K562 (cell line): ENCODE data around the gene EMC6. TPM values are rescaled to one million over a fixed set of nuclear protein-coding genes. Genes with fewer than 3 reads are reported as not detected.

ENCODE experiments used
- CCAR2 ChIP-seq: fragments of 200-400 bp; formaldehyde crosslinking; IDR thresholded peaks from 2 replicates; pipeline ENCODE4 v1.6.1; 2017; ENCODE audit warnings: mild to moderate bottlenecking, low read depth, low read length
- CCNT2 ChIP-seq: IDR thresholded peaks from 2 replicates; pipeline ENCODE4 v1.6.1; 2011; ENCODE audit warnings: borderline replicate concordance, low read depth, mild to moderate bottlenecking, moderate library complexity, mixed read lengths, low read length; ENCODE audit not compliant: insufficient read length; ENCODE audit errors: extremely low read depth
- L3MBTL2 ChIP-seq: fragments of 450-650 bp; IDR thresholded peaks from 2 replicates; pipeline ENCODE4 v1.6.1; 2016; ENCODE audit warnings: mild to moderate bottlenecking, moderate library complexity
- MBD2 ChIP-seq: sonication (generic); IDR thresholded peaks from 2 replicates; pipeline ENCODE4 v1.6.1; 2016; ENCODE audit warnings: low read depth, borderline replicate concordance
- MCM3 ChIP-seq: fragments of 450-650 bp; IDR thresholded peaks from 2 replicates; pipeline ENCODE4 v1.6.1; 2016
- RHOXF2B ChIP-seq: fragments of 250-450 bp; sonication (Bioruptor Pico); conservative IDR thresholded peaks from 2 replicates; pipeline ENCODE4 v1.5.1; 2021
- TCF3 ChIP-seq: sonication (generic); formaldehyde crosslinking; IDR thresholded peaks from 2 replicates; pipeline ENCODE4 v1.4.0; 2020; ENCODE audit warnings: mild to moderate bottlenecking, missing genetic modification reagents
- XRCC5 ChIP-seq: fragments of 200-400 bp; formaldehyde crosslinking; IDR thresholded peaks from 2 replicates; pipeline ENCODE4 v1.6.1; 2017; ENCODE audit warnings: low read depth, mild to moderate bottlenecking, low read length
- ZBED1 ChIP-seq: IDR thresholded peaks from 2 replicates; pipeline ENCODE4 v1.6.1; 2014
- ZFP30 ChIP-seq: fragments of 250-450 bp; sonication (Bioruptor Pico); IDR thresholded peaks from 2 replicates; pipeline ENCODE4 v1.8.0; 2022; ENCODE audit warnings: moderate library complexity, mild to moderate bottlenecking, inconsistent platforms, borderline replicate concordance
- ZFP36 ChIP-seq: fragments of 150-350 bp; IDR thresholded peaks from 2 replicates; pipeline ENCODE4 v1.6.1; 2018; ENCODE audit warnings: low read length, low read depth; ENCODE audit not compliant: partially characterized antibody
- ZNF695 ChIP-seq: fragments of 450-650 bp; formaldehyde crosslinking; IDR thresholded peaks from 2 replicates; pipeline ENCODE4 v1.4.0; 2020; ENCODE audit warnings: mild to moderate bottlenecking, moderate library complexity
- ZSCAN29 ChIP-seq: fragments of 450-650 bp; IDR thresholded peaks from 2 replicates; pipeline ENCODE4 v1.6.1; 2017
- polyA plus RNA-seq, 8 experiments: library from polyadenylated mRNA; depleted of rRNA in 4 of 8; stranded (reverse) in 5 of 8; unstranded in 3 of 8; fragments of >200 nt; fragmentation: Nextera tagmentation in 2 of 8; fragmentation: Illumina TruSeq in 1 of 8; extraction: Ambion mirVana in 2 of 8; extraction: Trizol in 1 of 8; gene quantifications; 2 replicates each; pipeline versions ENCODE4 v1.2.1 to v1.2.3, GENCODE V29; 2011 to 2014; ENCODE audit warnings: inconsistent platforms in 1 of 8, missing spikeins in 1 of 8
- total RNA-seq, 7 experiments: library from RNA; depleted of rRNA in 6 of 7; stranded (reverse); fragments of >200 nt in 6 of 7; fragmentation: Illumina TruSeq in 2 of 7; extraction: Trizol in 2 of 7; gene quantifications; 2 replicates each; pipeline versions ENCODE4 v1.2.1 to v1.2.3, GENCODE V29; 2011 to 2021; ENCODE audit warnings: low replicate concordance in 1 of 7
- TF ChIP-seq, protein P1 (sequence below): sonication (generic); formaldehyde crosslinking; IDR thresholded peaks from 2 replicates; pipeline ENCODE4 v1.8.1; 2023; ENCODE audit warnings: mild to moderate bottlenecking, missing genetic modification reagents
- TF ChIP-seq, protein P2 (sequence below), 2 experiments: fragments of 450-650 bp in 1 of 2; sonication (generic) in 1 of 2; formaldehyde crosslinking in 1 of 2; IDR thresholded peaks in 1 of 2; conservative IDR thresholded peaks in 1 of 2; 2 replicates each; pipeline versions ENCODE4 v1.6.1 to v1.8.1; 2016 to 2023; ENCODE audit warnings: mild to moderate bottlenecking in 2 of 2, moderate library complexity in 2 of 2, inconsistent platforms in 1 of 2, missing genetic modification reagents in 1 of 2
- TF ChIP-seq, protein P3 (sequence below): sonication (generic); formaldehyde crosslinking; IDR thresholded peaks from 2 replicates; pipeline ENCODE4 v1.8.1; 2023; ENCODE audit warnings: mild to moderate bottlenecking, missing genetic modification reagents, moderate library complexity
- TF ChIP-seq, protein P4 (sequence below): fragments of 450-650 bp; IDR thresholded peaks from 2 replicates; pipeline ENCODE4 v1.6.1; 2018; ENCODE audit not compliant: partially characterized antibody
- TF ChIP-seq, protein P5 (sequence below), 2 experiments: IDR thresholded peaks in 1 of 2; conservative IDR thresholded peaks in 1 of 2; 2 replicates each; pipeline ENCODE4 v1.6.1; 2016; ENCODE audit warnings: low read depth in 2 of 2, mild to moderate bottlenecking in 1 of 2, missing compliant biosample characterization in 1 of 2, missing genetic modification characterization in 1 of 2, moderate library complexity in 1 of 2

Gene EMC6
- total and polyA plus RNA-seq, 9 of the 15 experiments (the other 6 are each of a cell fraction or from before 2014, with no cell fraction given): 2.9 to 136 (median 24.9) TPM

DNA sequence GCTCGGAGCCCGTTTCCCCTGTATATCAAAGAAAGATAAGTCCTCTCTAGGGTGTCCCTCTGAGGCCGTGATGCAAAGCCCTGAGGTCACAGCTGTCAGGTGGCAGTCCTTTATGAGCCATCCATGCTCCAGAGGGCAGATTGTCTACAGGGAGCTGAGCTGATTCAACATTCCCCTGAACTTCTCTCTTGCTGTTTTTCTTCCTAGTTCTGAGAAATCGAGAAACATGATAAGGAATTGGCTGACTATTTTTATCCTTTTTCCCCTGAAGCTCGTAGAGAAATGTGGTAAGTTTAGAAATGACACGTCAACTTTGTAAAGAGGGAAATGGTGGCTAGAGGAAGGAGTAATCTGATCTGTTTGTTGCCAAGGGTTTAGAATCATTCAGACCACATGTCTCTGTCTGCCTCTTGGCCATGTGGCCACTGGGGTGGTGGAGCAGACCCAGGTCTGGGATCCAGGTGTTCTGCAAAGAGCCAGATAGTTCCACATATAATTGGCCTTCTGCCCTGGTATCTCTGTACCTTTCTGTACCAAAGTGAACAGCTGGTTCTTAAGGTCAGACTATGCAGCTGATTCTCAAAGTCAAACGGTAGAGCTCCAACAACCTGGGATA, 28.5 kb upstream of the EMC6 start (continued):
- TF ChIP-seq, protein P1, sequence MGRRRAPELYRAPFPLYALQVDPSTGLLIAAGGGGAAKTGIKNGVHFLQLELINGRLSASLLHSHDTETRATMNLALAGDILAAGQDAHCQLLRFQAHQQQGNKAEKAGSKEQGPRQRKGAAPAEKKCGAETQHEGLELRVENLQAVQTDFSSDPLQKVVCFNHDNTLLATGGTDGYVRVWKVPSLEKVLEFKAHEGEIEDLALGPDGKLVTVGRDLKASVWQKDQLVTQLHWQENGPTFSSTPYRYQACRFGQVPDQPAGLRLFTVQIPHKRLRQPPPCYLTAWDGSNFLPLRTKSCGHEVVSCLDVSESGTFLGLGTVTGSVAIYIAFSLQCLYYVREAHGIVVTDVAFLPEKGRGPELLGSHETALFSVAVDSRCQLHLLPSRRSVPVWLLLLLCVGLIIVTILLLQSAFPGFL (CRISPR knock-in tag): no peak
- TF ChIP-seq XRCC5: no peak
- no peak for TF ChIP-seq RHOXF2B (CRISPR knock-in tag)
- peak; percentile 80; the same call in 1 of the 2 replicates for TF ChIP-seq L3MBTL2
- TF ChIP-seq, protein P2, sequence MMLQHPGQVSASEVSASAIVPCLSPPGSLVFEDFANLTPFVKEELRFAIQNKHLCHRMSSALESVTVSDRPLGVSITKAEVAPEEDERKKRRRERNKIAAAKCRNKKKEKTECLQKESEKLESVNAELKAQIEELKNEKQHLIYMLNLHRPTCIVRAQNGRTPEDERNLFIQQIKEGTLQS (IDR thresholded peaks at IDR 0.05): peak; percentile 80
- TF ChIP-seq, protein P2 (CRISPR knock-in tag; conservative IDR thresholded peaks at IDR 0.05): no peak
- TF ChIP-seq, protein P3, sequence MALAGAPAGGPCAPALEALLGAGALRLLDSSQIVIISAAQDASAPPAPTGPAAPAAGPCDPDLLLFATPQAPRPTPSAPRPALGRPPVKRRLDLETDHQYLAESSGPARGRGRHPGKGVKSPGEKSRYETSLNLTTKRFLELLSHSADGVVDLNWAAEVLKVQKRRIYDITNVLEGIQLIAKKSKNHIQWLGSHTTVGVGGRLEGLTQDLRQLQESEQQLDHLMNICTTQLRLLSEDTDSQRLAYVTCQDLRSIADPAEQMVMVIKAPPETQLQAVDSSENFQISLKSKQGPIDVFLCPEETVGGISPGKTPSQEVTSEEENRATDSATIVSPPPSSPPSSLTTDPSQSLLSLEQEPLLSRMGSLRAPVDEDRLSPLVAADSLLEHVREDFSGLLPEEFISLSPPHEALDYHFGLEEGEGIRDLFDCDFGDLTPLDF (CRISPR knock-in tag): no peak
- TF ChIP-seq MCM3: no peak
- TF ChIP-seq ZNF695 (CRISPR knock-in tag): no peak
- no peak for TF ChIP-seq ZBED1
- TF ChIP-seq MBD2: no peak
- TF ChIP-seq ZSCAN29: no peak
- TF ChIP-seq, protein P4, sequence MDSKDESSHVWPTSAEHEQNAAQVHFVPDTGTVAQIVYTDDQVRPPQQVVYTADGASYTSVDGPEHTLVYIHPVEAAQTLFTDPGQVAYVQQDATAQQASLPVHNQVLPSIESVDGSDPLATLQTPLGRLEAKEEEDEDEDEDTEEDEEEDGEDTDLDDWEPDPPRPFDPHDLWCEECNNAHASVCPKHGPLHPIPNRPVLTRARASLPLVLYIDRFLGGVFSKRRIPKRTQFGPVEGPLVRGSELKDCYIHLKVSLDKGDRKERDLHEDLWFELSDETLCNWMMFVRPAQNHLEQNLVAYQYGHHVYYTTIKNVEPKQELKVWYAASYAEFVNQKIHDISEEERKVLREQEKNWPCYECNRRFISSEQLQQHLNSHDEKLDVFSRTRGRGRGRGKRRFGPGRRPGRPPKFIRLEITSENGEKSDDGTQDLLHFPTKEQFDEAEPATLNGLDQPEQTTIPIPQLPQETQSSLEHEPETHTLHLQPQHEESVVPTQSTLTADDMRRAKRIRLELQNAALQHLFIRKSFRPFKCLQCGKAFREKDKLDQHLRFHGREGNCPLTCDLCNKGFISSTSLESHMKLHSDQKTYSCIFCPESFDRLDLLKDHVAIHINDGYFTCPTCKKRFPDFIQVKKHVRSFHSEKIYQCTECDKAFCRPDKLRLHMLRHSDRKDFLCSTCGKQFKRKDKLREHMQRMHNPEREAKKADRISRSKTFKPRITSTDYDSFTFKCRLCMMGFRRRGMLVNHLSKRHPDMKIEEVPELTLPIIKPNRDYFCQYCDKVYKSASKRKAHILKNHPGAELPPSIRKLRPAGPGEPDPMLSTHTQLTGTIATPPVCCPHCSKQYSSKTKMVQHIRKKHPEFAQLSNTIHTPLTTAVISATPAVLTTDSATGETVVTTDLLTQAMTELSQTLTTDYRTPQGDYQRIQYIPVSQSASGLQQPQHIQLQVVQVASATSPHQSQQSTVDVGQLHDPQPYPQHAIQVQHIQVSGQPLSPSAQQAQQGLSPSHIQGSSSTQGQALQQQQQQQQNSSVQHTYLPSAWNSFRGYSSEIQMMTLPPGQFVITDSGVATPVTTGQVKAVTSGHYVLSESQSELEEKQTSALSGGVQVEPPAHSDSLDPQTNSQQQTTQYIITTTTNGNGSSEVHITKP: no peak
- peak; percentile 20 for TF ChIP-seq CCNT2
- TF ChIP-seq ZFP30 (CRISPR knock-in tag): no peak
- no peak for TF ChIP-seq CCAR2
- peak; percentile 73 for TF ChIP-seq TCF3 (CRISPR knock-in tag)
- TF ChIP-seq, protein P5, sequence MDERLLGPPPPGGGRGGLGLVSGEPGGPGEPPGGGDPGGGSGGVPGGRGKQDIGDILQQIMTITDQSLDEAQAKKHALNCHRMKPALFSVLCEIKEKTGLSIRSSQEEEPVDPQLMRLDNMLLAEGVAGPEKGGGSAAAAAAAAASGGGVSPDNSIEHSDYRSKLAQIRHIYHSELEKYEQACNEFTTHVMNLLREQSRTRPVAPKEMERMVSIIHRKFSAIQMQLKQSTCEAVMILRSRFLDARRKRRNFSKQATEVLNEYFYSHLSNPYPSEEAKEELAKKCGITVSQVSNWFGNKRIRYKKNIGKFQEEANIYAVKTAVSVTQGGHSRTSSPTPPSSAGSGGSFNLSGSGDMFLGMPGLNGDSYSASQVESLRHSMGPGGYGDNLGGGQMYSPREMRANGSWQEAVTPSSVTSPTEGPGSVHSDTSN (CRISPR knock-in tag; IDR thresholded peaks at IDR 0.05; ENCODE audit: low read depth): no peak
- TF ChIP-seq, protein P5 (tag; conservative IDR thresholded peaks at IDR 0.05; ENCODE audit: low read depth): 0 out of 2 replicates have a peak, but pooled peaks have one; percentile 29
- TF ChIP-seq ZFP36: no peak
